Vagina (tissue), 2 donors: Measurements from ENCODE around the gene SLC36A1. TPM values are rescaled to one million over a fixed set of nuclear protein-coding genes. Genes with fewer than 3 reads are reported as not detected.

Experiments used
- DNase-seq, 2 donors: peaks; one replicate each; pipeline ENCODE4 v3.0.0-alpha.2; 2017; ENCODE audit errors: extremely low spot score in 2 of 2
- H3K27ac ChIP-seq: fragments of 200-600 bp; sonication (generic); one replicate; pipeline ENCODE4 v1.5.1; 2019
- H3K27me3 ChIP-seq: fragments of 200-600 bp; sonication (generic); one replicate; pipeline ENCODE4 v1.5.1; 2019
- H3K36me3 ChIP-seq, 2 donors: fragments of 200-600 bp; sonication (generic); one replicate each; pipeline ENCODE4 v1.5.1; 2017 to 2019
- H3K4me1 ChIP-seq: fragments of 200-600 bp; sonication (generic); one replicate; pipeline ENCODE4 v1.5.1; 2019
- H3K4me3 ChIP-seq, 2 donors: fragments of 200-600 bp; sonication (generic); 1 replicate in 1 of 2; 2 replicates in 1 of 2; pipeline ENCODE4 v1.5.1; 2016 to 2019
- H3K9me3 ChIP-seq: fragments of 200-600 bp; sonication (generic); one replicate; pipeline ENCODE4 v1.5.1; 2019
- POLR2A ChIP-seq, 2 donors: fragments of 450-650 bp; IDR thresholded peaks; one replicate each; pipeline ENCODE4 v1.6.1; 2017; ENCODE audit warnings: antibody characterized with exemption in 2 of 2, mild to moderate bottlenecking in 2 of 2, moderate library complexity in 2 of 2
- POLR2AphosphoS5 ChIP-seq, 2 donors: sonication (generic); formaldehyde crosslinking; IDR thresholded peaks; one replicate each; pipeline ENCODE4 v1.9.0; 2017; ENCODE audit warnings: antibody characterized with exemption in 2 of 2, mild to moderate bottlenecking in 2 of 2, low read depth in 1 of 2; ENCODE audit not compliant: insufficient read depth in 1 of 2
- intact Hi-C: fragments of 100-400 bp; cut with DNase I; formaldehyde crosslinking; loops from one replicate; pipeline ENCODE4 v1.15.1; 2023
- total RNA-seq: library from RNA; depleted of rRNA; stranded (reverse); fragments of >200 nt; gene quantifications from one replicate; pipeline ENCODE4 v1.2.3, GENCODE V29; 2016
- TF ChIP-seq, protein P1 (sequence below), 3 experiments: fragments of 450-650 bp in 2 of 3; fragments of 200-600 bp in 1 of 3; sonication (generic) in 1 of 3; IDR thresholded peaks; one replicate each; pipeline ENCODE4 v1.5.1; 2017 to 2019; ENCODE audit warnings: antibody characterized with exemption in 3 of 3, mild to moderate bottlenecking in 2 of 3, moderate library complexity in 2 of 3

Gene SLC36A1
- total RNA-seq, 1 donor from 2014 or later = 10.8 TPM

DNA sequence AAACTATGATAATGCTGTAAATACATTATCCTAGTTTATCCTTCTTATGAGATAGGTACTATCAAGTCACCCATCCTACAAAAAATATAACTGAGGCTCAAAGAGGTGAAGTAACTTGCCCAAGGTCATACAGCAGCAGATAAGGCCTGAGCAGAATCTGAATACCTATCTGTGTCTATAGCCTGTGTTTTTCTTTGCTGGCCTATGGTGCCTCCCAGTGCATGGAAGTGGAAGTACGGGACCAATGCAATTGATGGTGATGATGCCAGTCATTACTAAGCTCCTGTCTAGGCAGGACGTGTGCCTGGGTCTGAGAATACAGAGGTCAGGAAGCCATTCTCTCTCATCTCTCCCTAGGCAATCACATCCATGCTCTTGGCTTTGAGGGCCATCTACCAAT, 75.9 kb downstream of the SLC36A1 start:
- DNase-seq = no peak
- Histone ChIP-seq H3K27ac (no peak overlapping the region), H3K4me1 (no peaks in the 10 kb centered on the region), H3K4me3 (no peak overlapping the region), H3K9me3 (no peaks in the 10 kb centered on the region), H3K27me3 (no peaks in the 10 kb centered on the region), H3K36me3 (no peaks in the 10 kb centered on the region)
- intact Hi-C loops = no loop called here
- TF ChIP-seq POLR2AphosphoS5 (IDR thresholded peaks at IDR 0.05; ENCODE audit: insufficient read depth in 1 of 2, low read depth in 1 of 2) (no peak), POLR2A (IDR thresholded peaks at IDR 0.05) (no peak)
- TF ChIP-seq, protein P1, sequence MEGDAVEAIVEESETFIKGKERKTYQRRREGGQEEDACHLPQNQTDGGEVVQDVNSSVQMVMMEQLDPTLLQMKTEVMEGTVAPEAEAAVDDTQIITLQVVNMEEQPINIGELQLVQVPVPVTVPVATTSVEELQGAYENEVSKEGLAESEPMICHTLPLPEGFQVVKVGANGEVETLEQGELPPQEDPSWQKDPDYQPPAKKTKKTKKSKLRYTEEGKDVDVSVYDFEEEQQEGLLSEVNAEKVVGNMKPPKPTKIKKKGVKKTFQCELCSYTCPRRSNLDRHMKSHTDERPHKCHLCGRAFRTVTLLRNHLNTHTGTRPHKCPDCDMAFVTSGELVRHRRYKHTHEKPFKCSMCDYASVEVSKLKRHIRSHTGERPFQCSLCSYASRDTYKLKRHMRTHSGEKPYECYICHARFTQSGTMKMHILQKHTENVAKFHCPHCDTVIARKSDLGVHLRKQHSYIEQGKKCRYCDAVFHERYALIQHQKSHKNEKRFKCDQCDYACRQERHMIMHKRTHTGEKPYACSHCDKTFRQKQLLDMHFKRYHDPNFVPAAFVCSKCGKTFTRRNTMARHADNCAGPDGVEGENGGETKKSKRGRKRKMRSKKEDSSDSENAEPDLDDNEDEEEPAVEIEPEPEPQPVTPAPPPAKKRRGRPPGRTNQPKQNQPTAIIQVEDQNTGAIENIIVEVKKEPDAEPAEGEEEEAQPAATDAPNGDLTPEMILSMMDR (IDR thresholded peaks at IDR 0.05) = no peak

DNA sequence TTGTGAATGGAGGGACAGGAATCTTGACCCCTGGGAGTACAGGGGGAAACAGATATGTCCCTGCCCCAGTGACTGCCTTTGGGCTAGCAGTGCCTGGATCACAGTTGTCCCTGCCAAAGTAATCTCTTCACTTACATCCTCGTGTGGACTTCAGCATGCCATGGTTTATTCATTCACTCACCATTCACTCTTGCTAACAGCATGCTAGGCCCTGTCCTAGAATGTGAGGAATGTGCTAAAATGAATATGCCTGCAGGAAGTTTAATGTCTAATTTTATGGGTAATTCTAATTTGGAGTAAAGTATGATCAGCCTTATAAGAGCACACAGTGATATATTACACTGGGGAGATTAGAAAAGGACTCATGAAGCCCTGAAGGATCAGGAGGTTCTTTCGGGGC, 80.8 kb downstream of the SLC36A1 start:
- DNase-seq = no peak
- Histone ChIP-seq H3K4me1 (no peaks in the 10 kb centered on the region), H3K9me3 (no peaks in the 10 kb centered on the region), H3K36me3 (peaks cover 0 to 4% of the 10 kb centered on the region in 2 donors), H3K27me3 (no peaks in the 10 kb centered on the region), H3K27ac (no peak overlapping the region), H3K4me3 (no peak overlapping the region)
- TF ChIP-seq, protein P1 (IDR thresholded peaks at IDR 0.05) = no peak
- TF ChIP-seq POLR2AphosphoS5 (IDR thresholded peaks at IDR 0.05; ENCODE audit: insufficient read depth in 1 of 2, low read depth in 1 of 2) (no peak), POLR2A (IDR thresholded peaks at IDR 0.05) (no peak)
- intact Hi-C loops = no loop called here

DNA sequence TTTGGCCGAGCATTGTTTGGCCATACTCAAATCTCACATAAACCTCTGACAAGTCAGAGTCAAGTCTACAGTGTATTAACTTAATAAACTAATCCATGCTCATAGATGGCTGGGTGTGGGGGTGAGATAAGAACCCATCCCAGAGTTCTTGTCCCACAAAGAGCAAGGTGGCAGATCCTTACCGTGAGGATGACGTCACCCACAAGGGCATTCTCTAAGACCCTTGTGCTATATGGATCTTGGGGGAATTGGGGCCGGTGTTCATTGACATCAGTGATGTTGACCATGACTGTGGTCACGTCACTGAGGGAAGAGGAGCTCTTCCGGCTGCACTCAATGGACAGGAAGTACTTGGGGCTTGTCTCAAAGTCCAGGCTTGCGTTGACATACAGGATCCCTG, 81.6 kb downstream of the SLC36A1 start:
- DNase-seq = no peak
- Histone ChIP-seq H3K36me3 (peaks cover 0 to 4% of the 10 kb centered on the region in 2 donors), H3K4me1 (no peaks in the 10 kb centered on the region), H3K9me3 (no peaks in the 10 kb centered on the region), H3K27me3 (no peaks in the 10 kb centered on the region), H3K27ac (no peak overlapping the region), H3K4me3 (no peak overlapping the region)
- intact Hi-C loops = no loop called here
- TF ChIP-seq, protein P1 (IDR thresholded peaks at IDR 0.05) = no peak
- TF ChIP-seq POLR2A (IDR thresholded peaks at IDR 0.05) (no peak), POLR2AphosphoS5 (IDR thresholded peaks at IDR 0.05; ENCODE audit: insufficient read depth in 1 of 2, low read depth in 1 of 2) (no peak)

DNA sequence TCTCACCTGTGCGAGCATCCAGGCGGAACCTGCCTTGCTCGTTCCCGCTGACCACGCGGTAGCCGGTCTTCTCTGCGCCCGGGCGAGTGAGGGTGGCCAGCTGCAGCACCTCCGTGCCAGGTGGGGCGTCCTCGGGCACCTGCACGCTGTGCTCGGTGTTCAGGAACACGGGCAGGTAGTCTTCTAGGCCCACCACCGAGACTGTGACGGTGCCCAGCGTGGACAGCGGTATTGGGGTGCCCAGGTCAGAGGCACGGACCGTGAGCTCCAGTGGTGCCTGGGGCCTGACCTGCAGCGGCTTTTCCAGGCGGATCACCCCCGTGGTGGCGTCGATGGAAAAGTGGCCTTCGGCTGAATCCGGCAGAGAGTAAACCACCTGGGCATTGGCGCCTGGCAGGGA, 84.2 kb downstream of the SLC36A1 start:
- no peak for DNase-seq
- H3K27ac ChIP-seq = no peak overlapping the region
- TF ChIP-seq, protein P1 (IDR thresholded peaks at IDR 0.05) = no peak
- no peak for TF ChIP-seq POLR2A (IDR thresholded peaks at IDR 0.05)
- no peak for TF ChIP-seq POLR2AphosphoS5 (IDR thresholded peaks at IDR 0.05; ENCODE audit: insufficient read depth in 1 of 2, low read depth in 1 of 2)
- H3K4me3 ChIP-seq = no peak overlapping the region
- intact Hi-C loops = no loop called here
- H3K27me3 ChIP-seq = no peaks in the 10 kb centered on the region
- H3K4me1 ChIP-seq = no peaks in the 10 kb centered on the region
- H3K9me3 ChIP-seq = no peaks in the 10 kb centered on the region
- H3K36me3 ChIP-seq = peaks cover 0 to 4% of the 10 kb centered on the region in 2 donors

DNA sequence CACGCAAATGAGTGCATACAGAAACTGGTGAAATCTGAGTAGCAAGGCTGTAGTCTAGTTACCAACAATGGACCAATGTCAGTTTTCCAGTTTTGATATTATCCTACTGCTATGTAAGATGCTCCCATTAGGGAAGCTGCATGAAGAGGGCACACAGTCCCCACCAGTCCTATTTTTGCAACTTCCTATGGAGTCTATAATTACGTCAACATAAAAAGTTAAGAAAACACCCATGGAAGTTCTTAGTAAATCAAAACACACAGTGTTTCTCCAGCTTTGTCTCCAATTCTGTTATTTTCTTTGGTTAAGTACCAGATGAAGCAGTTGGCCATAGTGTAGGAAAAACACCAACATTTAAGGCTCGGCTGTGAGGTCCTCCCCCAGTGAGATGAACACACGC, 85.0 kb downstream of the SLC36A1 start:
- Histone ChIP-seq H3K9me3 (no peaks in the 10 kb centered on the region), H3K27ac (no peak overlapping the region), H3K27me3 (no peaks in the 10 kb centered on the region), H3K4me3 (no peak overlapping the region), H3K36me3 (peaks cover 0 to 4% of the 10 kb centered on the region in 2 donors), H3K4me1 (no peaks in the 10 kb centered on the region)
- no peak for DNase-seq
- intact Hi-C loops = no loop called here
- no peak for TF ChIP-seq POLR2AphosphoS5 (IDR thresholded peaks at IDR 0.05; ENCODE audit: insufficient read depth in 1 of 2, low read depth in 1 of 2)
- TF ChIP-seq, protein P1 (IDR thresholded peaks at IDR 0.05) = no peak
- no peak for TF ChIP-seq POLR2A (IDR thresholded peaks at IDR 0.05)
